Activated CD8-positive, alpha-beta T cell treated with anti-CD3 and anti-CD28 coated beads, Interleukin-2, amount 10 ng/mL, durations not matched to agents 7 days and 5 days (primary cell): ENCODE measurements around the gene BBS9. TPM values are rescaled to one million over a fixed set of nuclear protein-coding genes. Genes with fewer than 3 reads are reported as not detected.
"Not testable (repeated sequence)": the region's sequence is repeated elsewhere in the genome, so short reads cannot be mapped to it uniquely, and the experiment has no call there.

Experiments used
- ATAC-seq: fragments of 150-1000 bp; cut with Tn5 transposase; one replicate; pipeline ENCODE4 v1.10.0; 2021; ENCODE audit warnings: moderate library complexity
- CTCF ChIA-PET: fragments of 350-600 bp; sonication (Branson Sonifier 250); formaldehyde crosslinking; loops from one replicate; lab custom pipeline; 2021; ENCODE audit warnings: antibody characterized with exemption; lab: Charles Lee
- POLR2A ChIA-PET: fragments of 350-600 bp; sonication (Branson Sonifier 250); formaldehyde crosslinking; loops from one replicate; lab custom pipeline; 2021; ENCODE audit warnings: antibody characterized with exemption; lab: Charles Lee
- DNase-seq: peaks from one replicate; pipeline ENCODE4 v3.0.0-alpha.2; 2020
- H3K27ac Mint-ChIP-seq: one replicate; pipeline ENCODE4 v1.8.0; 2021; ENCODE audit warnings: mild to moderate bottlenecking, mixed read lengths
- H3K27me3 Mint-ChIP-seq: one replicate; pipeline ENCODE4 v1.8.0; 2021; ENCODE audit warnings: low read depth, mixed read lengths
- H3K36me3 Mint-ChIP-seq: one replicate; pipeline ENCODE4 v1.8.0; 2021; ENCODE audit warnings: low read depth, mixed read lengths
- H3K4me1 Mint-ChIP-seq: one replicate; pipeline ENCODE4 v1.8.0; 2021; ENCODE audit warnings: low read depth, mixed read lengths
- H3K4me3 Mint-ChIP-seq: one replicate; pipeline ENCODE4 v1.8.0; 2021; ENCODE audit warnings: mild to moderate bottlenecking, mixed read lengths
- H3K9me3 Mint-ChIP-seq: one replicate; pipeline ENCODE4 v1.8.0; 2022; ENCODE audit warnings: mixed read lengths; ENCODE audit not compliant: insufficient read depth
- total RNA-seq, 2 experiments: library from RNA; stranded (reverse); gene quantifications; one replicate each; pipeline ENCODE4 v1.2.3, GENCODE V29; 2021

BBS9 gene
- 10 to 100 TPM in 1 of 2 experiments, 1 to 10 TPM in 1; 7.9 to 11.8 TPM for total RNA-seq

- DNase-seq (peak; percentile 95), ATAC-seq (peak; percentile 99)
- H3K27ac Mint-ChIP-seq, result peak within 1 kb of the TSS; percentile 86
- no peaks in the 10 kb centered on the region for H3K36me3 Mint-ChIP-seq
- H3K27me3 Mint-ChIP-seq, result peaks cover 2% of the 10 kb centered on the region
- H3K4me1 Mint-ChIP-seq, result peaks cover 21% of the 10 kb centered on the region
- ChIA-PET CTCF (interaction anchor here (4.5 kb wide), 1 partner anchor 21 kb away, joined by 29 read pairs; the partner anchor contains the start of gene RP9), POLR2A (interaction anchor here (1.2 kb wide), 1 partner anchor 20 kb away, joined by 4 read pairs; the partner anchor contains the start of gene RP9)
- H3K4me3 Mint-ChIP-seq, result peak within 1 kb of the TSS; percentile 96
- H3K9me3 Mint-ChIP-seq, result no peaks in the 10 kb centered on the region
These were observed at the start of gene BBS9 for GRCh38 chr7:33128990-33129805. Gene BBS9, plus strand, starts transcription at chr7:33129564. Its CDS starts 16,689 bp downstream, at chr7:33146253.

GRCh38 chr7:33079763-33080690 is 49.3 kb upstream of the BBS9 start:
- H3K9me3 Mint-ChIP-seq, result no peaks in the 10 kb centered on the region
- no peak overlapping the region for H3K4me3 Mint-ChIP-seq
- POLR2A ChIA-PET, result no interaction called here
- DNase-seq, result no peak
- H3K27me3 Mint-ChIP-seq, result peaks cover 15% of the 10 kb centered on the region
- CTCF ChIA-PET, result interaction anchor here (0.9 kb wide), 1 partner anchor 29 kb away, joined by 4 read pairs; the partner anchor contains the start of gene RP9
- H3K27ac Mint-ChIP-seq, result no peak overlapping the region
- no peak for ATAC-seq
- peaks cover 15% of the 10 kb centered on the region for H3K4me1 Mint-ChIP-seq
- H3K36me3 Mint-ChIP-seq, result no peaks in the 10 kb centered on the region

GRCh38 chr7:33087356-33087755 is 42.0 kb upstream of the BBS9 start:
- H3K4me1 Mint-ChIP-seq, result no peaks in the 10 kb centered on the region
- no peaks in the 10 kb centered on the region for H3K36me3 Mint-ChIP-seq
- no peak for ATAC-seq
- no peak overlapping the region for H3K27ac Mint-ChIP-seq
- ChIA-PET POLR2A (no interaction called here), CTCF (no interaction called here)
- H3K4me3 Mint-ChIP-seq, result no peak overlapping the region
- H3K9me3 Mint-ChIP-seq, result no peaks in the 10 kb centered on the region
- H3K27me3 Mint-ChIP-seq, result peaks cover 4% of the 10 kb centered on the region
- no peak for DNase-seq

DNA sequence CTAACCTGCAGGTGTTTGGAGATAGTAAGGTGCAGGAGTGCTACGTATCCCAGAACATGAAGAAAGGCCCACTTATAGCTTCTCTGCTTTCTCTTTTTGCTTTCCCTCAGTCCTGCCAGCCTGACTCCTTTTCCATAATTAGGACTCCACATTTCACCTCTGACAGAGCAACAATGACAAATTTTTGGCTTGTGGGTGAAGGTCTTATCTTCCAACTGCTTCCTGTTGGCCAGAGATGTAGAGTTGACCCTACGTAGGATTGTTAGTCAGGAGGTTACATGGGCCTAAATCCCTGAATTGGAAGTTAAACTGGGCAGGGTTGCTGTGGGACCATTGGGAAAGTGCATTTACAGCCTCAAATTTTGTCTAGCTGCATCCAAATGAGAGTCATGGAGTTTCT is 41.5 kb upstream of the BBS9 start:
- no peaks in the 10 kb centered on the region for H3K9me3 Mint-ChIP-seq
- H3K4me1 Mint-ChIP-seq, result no peaks in the 10 kb centered on the region
- H3K36me3 Mint-ChIP-seq, result peaks cover 3% of the 10 kb centered on the region
- no peak for DNase-seq
- peaks cover 2% of the 10 kb centered on the region for H3K27me3 Mint-ChIP-seq
- CTCF ChIA-PET, result no interaction called here
- POLR2A ChIA-PET, result no interaction called here
- no peak overlapping the region for H3K4me3 Mint-ChIP-seq
- H3K27ac Mint-ChIP-seq, result no peak overlapping the region
- no peak for ATAC-seq

- Mint-ChIP-seq H3K27ac (no peak overlapping the region), H3K36me3 (peaks cover 8% of the 10 kb centered on the region), H3K4me3 (no peak overlapping the region), H3K4me1 (peaks cover 6% of the 10 kb centered on the region), H3K9me3 (no peaks in the 10 kb centered on the region), H3K27me3 (no peaks in the 10 kb centered on the region)
- DNase-seq, result no peak
- CTCF ChIA-PET, result no interaction called here
- POLR2A ChIA-PET, result no interaction called here
- no peak for ATAC-seq
These were observed 40.2 kb upstream of the BBS9 start for GRCh38 chr7:33089142-33089541.

DNA sequence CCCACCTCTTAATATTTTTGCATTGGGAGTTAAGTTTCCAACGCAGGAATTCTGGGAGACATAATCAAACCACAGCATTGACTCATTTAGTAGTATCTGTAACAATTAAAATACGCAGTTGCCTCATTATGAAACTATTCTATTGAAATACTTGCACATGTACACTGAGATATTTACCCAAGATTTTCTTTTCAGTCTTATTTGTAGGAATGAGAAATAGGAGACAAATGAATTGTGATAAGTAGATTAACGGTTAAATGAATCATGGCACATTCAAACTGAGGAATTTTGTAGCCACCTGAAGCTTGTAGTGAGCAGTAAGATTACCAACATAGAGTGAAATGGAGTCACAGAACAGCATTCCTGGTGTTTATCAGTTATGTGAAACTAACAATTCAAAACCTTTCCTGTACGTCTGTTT is 38.2 kb upstream of the BBS9 start:
- ChIA-PET CTCF (interaction anchor here (1.6 kb wide), 1 partner anchor 17 kb away, joined by 4 read pairs; no protein-coding TSS in a partner anchor), POLR2A (no interaction called here)
- DNase-seq (no peak), ATAC-seq (no peak)
- Mint-ChIP-seq H3K27ac (no peak overlapping the region), H3K4me1 (peaks cover 6% of the 10 kb centered on the region), H3K27me3 (no peaks in the 10 kb centered on the region), H3K9me3 (no peaks in the 10 kb centered on the region), H3K4me3 (no peak overlapping the region), H3K36me3 (peaks cover 20% of the 10 kb centered on the region)

- DNase-seq (no peak), ATAC-seq (no peak)
- Mint-ChIP-seq H3K4me3 (no peak overlapping the region), H3K9me3 (no peaks in the 10 kb centered on the region), H3K27ac (no peak overlapping the region), H3K4me1 (peaks cover 6% of the 10 kb centered on the region), H3K36me3 (peaks cover 22% of the 10 kb centered on the region), H3K27me3 (no peaks in the 10 kb centered on the region)
- ChIA-PET CTCF (interaction anchor here (0.9 to 1.6 kb wide), 2 partner anchors 15 to 17 kb away, joined by 3 to 4 read pairs; no protein-coding TSS in a partner anchor), POLR2A (no interaction called here)
These were observed 37.6 kb upstream of the BBS9 start for GRCh38 chr7:33091641-33092191.

GRCh38 chr7:33093266-33093665 is 36.1 kb upstream of the BBS9 start:
- no peak overlapping the region for H3K27ac Mint-ChIP-seq
- DNase-seq (no peak), ATAC-seq (no peak)
- CTCF ChIA-PET, result no interaction called here
- peaks cover 6% of the 10 kb centered on the region for H3K4me1 Mint-ChIP-seq
- no peaks in the 10 kb centered on the region for H3K9me3 Mint-ChIP-seq
- POLR2A ChIA-PET, result no interaction called here
- H3K36me3 Mint-ChIP-seq, result peaks cover 28% of the 10 kb centered on the region
- no peaks in the 10 kb centered on the region for H3K27me3 Mint-ChIP-seq
- no peak overlapping the region for H3K4me3 Mint-ChIP-seq

DNA sequence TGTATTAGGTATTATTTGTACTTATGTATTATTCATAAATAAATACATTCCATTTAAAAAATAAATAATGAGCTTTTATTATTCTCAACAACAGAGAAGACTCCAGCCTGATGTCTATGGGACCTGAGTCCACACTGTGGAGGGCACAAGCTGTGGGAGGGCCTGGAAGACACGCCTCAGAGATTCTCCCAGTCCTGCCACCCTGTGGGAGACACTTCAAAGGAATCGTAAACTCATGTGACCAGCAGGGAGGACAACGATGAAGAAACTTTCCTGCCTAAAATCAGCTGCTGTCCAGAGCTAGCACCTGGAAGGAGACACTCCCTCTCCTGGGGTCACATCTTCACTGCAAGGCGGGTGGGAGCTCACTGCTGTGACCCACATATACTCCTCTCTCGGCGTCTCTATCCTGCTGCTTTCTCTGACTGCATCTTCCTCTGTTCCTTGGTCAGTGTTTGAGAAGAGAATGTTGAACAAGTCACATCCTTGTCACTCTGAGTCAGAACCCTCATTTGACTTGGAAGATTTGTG is 34.6 kb upstream of the BBS9 start:
- ATAC-seq, H3K4me1 Mint-ChIP-seq, H3K27ac Mint-ChIP-seq, DNase-seq, H3K4me3 Mint-ChIP-seq, H3K9me3 Mint-ChIP-seq, H3K27me3 Mint-ChIP-seq, CTCF ChIA-PET: not testable (repeated sequence)
- H3K36me3 Mint-ChIP-seq, result peaks cover 40% of the 10 kb centered on the region
- POLR2A ChIA-PET, result interaction anchor here (0.7 kb wide), 1 partner anchor 32 kb away, joined by 3 read pairs; the partner anchor contains the start of gene NT5C3A

- ATAC-seq (no peak), DNase-seq (no peak)
- H3K4me1 Mint-ChIP-seq, result no peaks in the 10 kb centered on the region
- peaks cover 36% of the 10 kb centered on the region for H3K36me3 Mint-ChIP-seq
- H3K9me3 Mint-ChIP-seq, result no peaks in the 10 kb centered on the region
- no peak overlapping the region for H3K27ac Mint-ChIP-seq
- H3K4me3 Mint-ChIP-seq, result no peak overlapping the region
- H3K27me3 Mint-ChIP-seq, result no peaks in the 10 kb centered on the region
- ChIA-PET POLR2A (no interaction called here), CTCF (interaction anchor here (2.7 kb wide), 1 partner anchor 9 kb away, joined by 17 read pairs; the partner anchor contains the start of gene RP9)
These were observed 30.0 kb upstream of the BBS9 start for GRCh38 chr7:33099154-33099940.
